ENCODE results near the gene RNU6-8. TPM values are rescaled to one million over a fixed set of nuclear protein-coding genes. Genes with fewer than 3 reads are reported as not detected.
A peak's percentile ranks its signal among the peaks of the same experiment; 100 is the strongest.

The RNU6-8 gene
- polyA plus RNA-seq, 1 of the 3 experiments (the other 2 are of a cell fraction): not detected

DNA sequence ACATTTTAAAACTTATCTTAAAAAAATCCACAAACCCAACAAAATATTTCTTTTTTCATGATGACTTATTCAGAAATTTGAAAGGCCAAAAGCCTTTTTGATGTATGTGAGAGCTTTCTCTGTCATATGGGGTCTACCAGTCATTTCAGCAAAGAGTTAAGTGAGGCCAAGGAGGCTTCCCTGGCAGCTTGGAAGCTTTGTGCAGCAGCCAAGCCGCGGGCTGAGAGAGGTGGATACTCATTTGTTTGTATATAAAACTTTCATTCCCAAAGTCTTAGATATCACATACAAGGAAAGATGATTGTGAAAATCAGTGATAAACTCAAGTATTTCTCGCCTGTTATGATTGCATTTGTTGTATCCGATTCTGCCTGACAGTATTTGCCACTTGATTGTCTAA lies 48.5 kb upstream of the RNU6-8 start:
- ChIA-PET POLR2A (interaction anchor here (0.6 kb wide), 1 partner anchor 757 kb away, joined by 3 read pairs; no protein-coding TSS in a partner anchor), CTCF (interaction anchor here (0.7 to 6.2 kb wide), 26 partner anchors 19 to 793 kb away, joined by 3 to 169 read pairs (median 4); partner anchors contain the start of gene ARHGAP5)
- peaks cover 0 to 7% of the 10 kb centered on the region in 2 experiments; a peak in 2 of 4 replicates for H3K4me1 ChIP-seq (ENCODE audit: control insufficient read depth in 1 of 2, insufficient read depth in 2 of 2, low read depth in 1 of 2, low read length in 1 of 2)
- no peaks in the 10 kb centered on the region for H4K20me1 ChIP-seq (ENCODE audit: insufficient read depth)
- H3K36me3 ChIP-seq (replicated peaks in 1 of 2; ENCODE audit: control insufficient read depth in 1 of 2, insufficient read depth in 2 of 2, low read length in 1 of 2): no peaks in the 10 kb centered on the region
- H3K9me2 ChIP-seq: no peaks in the 10 kb centered on the region
- no peaks in the 10 kb centered on the region for H3F3A ChIP-seq (replicated peaks; ENCODE audit: insufficient read depth)
- no peaks in the 10 kb centered on the region for H3K27me3 ChIP-seq (ENCODE audit: insufficient read depth)
- H2AFZ ChIP-seq (ENCODE audit: low read depth): peak overlapping the region; percentile 43; the same call in 1 of the 2 replicates
- 0 out of 4 replicates have a peak overlapping the region, but pooled peaks of 1 of the 2 experiments have one; percentile 16 for H3K27ac ChIP-seq (ENCODE audit: low read depth in 2 of 2, low read length in 1 of 2)
- no peaks in the 10 kb centered on the region for H3K9me3 ChIP-seq
- DNase-seq: no peak
- 93% methylated on average over 4 of the region's 4 CpGs for WGBS (ENCODE audit: low lambda C conversion rate)
- H3K79me2 ChIP-seq (ENCODE audit: insufficient read depth): no peaks in the 10 kb centered on the region
- H3K4me3 ChIP-seq (ENCODE audit: low read depth in 2 of 2, low read length in 1 of 2): no peak overlapping the region
- TF ChIP-seq FOSL2 (IDR thresholded peaks at IDR 0.05; ENCODE audit: borderline replicate concordance, low read depth) (no peak), MXI1 (IDR thresholded peaks at IDR 0.05; ENCODE audit: low read depth, low read length) (no peak), USF2 (IDR thresholded peaks at IDR 0.05; ENCODE audit: borderline replicate concordance, low read depth, low read length) (no peak), FOXJ3 (CRISPR knock-in tag; IDR thresholded peaks at IDR 0.05) (no peak), TAF1 (IDR thresholded peaks at IDR 0.05; ENCODE audit: borderline replicate concordance, low read depth, low read length) (no peak), EP300 (IDR thresholded peaks at IDR 0.05; ENCODE audit: borderline replicate concordance in 1 of 2, low read depth in 1 of 2, low read length in 1 of 2) (no peak), REST (IDR thresholded peaks at IDR 0.05; ENCODE audit: low read depth, low read length) (no peak), CHD2 (IDR thresholded peaks at IDR 0.05; ENCODE audit: low read length, partially characterized antibody) (no peak), PBX3 (IDR thresholded peaks at IDR 0.05) (no peak), TCF12 (IDR thresholded peaks at IDR 0.05) (no peak), NFIC (IDR thresholded peaks at IDR 0.05; ENCODE audit: borderline replicate concordance) (no peak), GABPA (IDR thresholded peaks at IDR 0.05; ENCODE audit: low read depth) (no peak)
- TF ChIP-seq, protein P1, sequence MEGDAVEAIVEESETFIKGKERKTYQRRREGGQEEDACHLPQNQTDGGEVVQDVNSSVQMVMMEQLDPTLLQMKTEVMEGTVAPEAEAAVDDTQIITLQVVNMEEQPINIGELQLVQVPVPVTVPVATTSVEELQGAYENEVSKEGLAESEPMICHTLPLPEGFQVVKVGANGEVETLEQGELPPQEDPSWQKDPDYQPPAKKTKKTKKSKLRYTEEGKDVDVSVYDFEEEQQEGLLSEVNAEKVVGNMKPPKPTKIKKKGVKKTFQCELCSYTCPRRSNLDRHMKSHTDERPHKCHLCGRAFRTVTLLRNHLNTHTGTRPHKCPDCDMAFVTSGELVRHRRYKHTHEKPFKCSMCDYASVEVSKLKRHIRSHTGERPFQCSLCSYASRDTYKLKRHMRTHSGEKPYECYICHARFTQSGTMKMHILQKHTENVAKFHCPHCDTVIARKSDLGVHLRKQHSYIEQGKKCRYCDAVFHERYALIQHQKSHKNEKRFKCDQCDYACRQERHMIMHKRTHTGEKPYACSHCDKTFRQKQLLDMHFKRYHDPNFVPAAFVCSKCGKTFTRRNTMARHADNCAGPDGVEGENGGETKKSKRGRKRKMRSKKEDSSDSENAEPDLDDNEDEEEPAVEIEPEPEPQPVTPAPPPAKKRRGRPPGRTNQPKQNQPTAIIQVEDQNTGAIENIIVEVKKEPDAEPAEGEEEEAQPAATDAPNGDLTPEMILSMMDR (IDR thresholded peaks at IDR 0.05): no peak
- H3K4me2 ChIP-seq: no peak overlapping the region
- no peak overlapping the region for H3K9ac ChIP-seq
